MCF 10A (cell line): Measurements from ENCODE around the gene ARL15. TPM values are rescaled to one million over a fixed set of nuclear protein-coding genes. Genes with fewer than 3 reads are reported as not detected.

Experiments
- BruUV-seq: library from RNA; stranded (reverse); fragments of 400-500 nt; replicated peaks from 2 replicates; lab custom pipeline; 2021; lab: Mats Ljungman, UMichigan
- CTCF ChIA-PET: fragments of 300-600 bp; sonication (Branson Sonifier 250); formaldehyde crosslinking; extraction: SDS; loops from one replicate; lab custom pipeline; 2021; ENCODE audit warnings: antibody characterized with exemption, inconsistent platforms; lab: Yijun Ruan, JAX
- POLR2A ChIA-PET: fragments of 300-600, 350-650 bp; sonication (Branson Sonifier 250); formaldehyde crosslinking; extraction: SDS; loops from one replicate; lab custom pipeline; 2020; ENCODE audit warnings: antibody characterized with exemption, inconsistent platforms; lab: Yijun Ruan, JAX
- DNase-seq: peaks from one replicate; pipeline ENCODE4 v3.0.0-alpha.2; 2018; ENCODE audit not compliant: unreplicated experiment
- H3K27ac Mint-ChIP-seq: one replicate; pipeline ENCODE4 v1.8.0; 2022; ENCODE audit warnings: mild to moderate bottlenecking, low read depth, mixed read lengths; ENCODE audit not compliant: unreplicated experiment
- H3K27me3 Mint-ChIP-seq: one replicate; pipeline ENCODE4 v1.8.0; 2022; ENCODE audit warnings: mixed read lengths; ENCODE audit not compliant: insufficient read depth, unreplicated experiment
- H3K36me3 Mint-ChIP-seq: one replicate; pipeline ENCODE4 v1.8.0; 2022; ENCODE audit warnings: mild to moderate bottlenecking, moderate library complexity, mixed read lengths; ENCODE audit not compliant: insufficient read depth, unreplicated experiment
- H3K4me1 Mint-ChIP-seq: one replicate; pipeline ENCODE4 v1.8.0; 2022; ENCODE audit warnings: mixed read lengths; ENCODE audit not compliant: insufficient read depth, unreplicated experiment
- H3K4me3 Mint-ChIP-seq: one replicate; pipeline ENCODE4 v1.8.0; 2022; ENCODE audit warnings: mild to moderate bottlenecking, moderate library complexity, mixed read lengths; ENCODE audit not compliant: unreplicated experiment
- H3K9me3 Mint-ChIP-seq: one replicate; pipeline ENCODE4 v1.8.0; 2022; ENCODE audit warnings: mixed read lengths; ENCODE audit not compliant: unreplicated experiment
- CTCF ChIP-seq: fragments of 200-600 bp; IDR thresholded peaks from one replicate; pipeline ENCODE4 v1.8.0; 2022; ENCODE audit warnings: antibody characterized with exemption, mild to moderate bottlenecking; ENCODE audit not compliant: unreplicated experiment
- intact Hi-C: fragments of 100-400 bp; cut with micrococcal nuclease; formaldehyde crosslinking; loops from 2 replicates; pipeline ENCODE4 v1.14.1; 2022
- total RNA-seq: library from RNA; stranded (reverse); gene quantifications from 2 replicates; pipeline ENCODE4 v1.2.3, GENCODE V29; 2022

Gene ARL15
- total RNA-seq, 1 experiment from 2014 or later: 11.3 TPM

- no TSS peak for BruUV-seq
- no peaks in the 10 kb centered on the region for H3K9me3 Mint-ChIP-seq
- no peak for TF ChIP-seq CTCF
- CTCF ChIA-PET: interaction anchor here (0.7 kb wide), 1 partner anchor 253 kb away, joined by 3 read pairs; no protein-coding TSS in a partner anchor
- H3K4me3 Mint-ChIP-seq: no peak overlapping the region
- no peaks in the 10 kb centered on the region for H3K27me3 Mint-ChIP-seq
- H3K27ac Mint-ChIP-seq: no peak overlapping the region
- POLR2A ChIA-PET: interaction anchor here (1.3 kb wide), 1 partner anchor 9 kb away, joined by 3 read pairs; no protein-coding TSS in a partner anchor
- intact Hi-C loops: loop anchor here (1.0 kb wide), 1 partner anchor 254 kb away; no protein-coding TSS in a partner anchor
- H3K4me1 Mint-ChIP-seq: no peaks in the 10 kb centered on the region
- H3K36me3 Mint-ChIP-seq: no peaks in the 10 kb centered on the region
- no peak for DNase-seq
Observed at GRCh38 chr5:53963958-53964357, 346.4 kb downstream of the ARL15 start.

- BruUV-seq: no TSS peak
- Mint-ChIP-seq H3K9me3 (no peaks in the 10 kb centered on the region), H3K27ac (no peak overlapping the region), H3K4me3 (no peak overlapping the region), H3K27me3 (no peaks in the 10 kb centered on the region), H3K4me1 (no peaks in the 10 kb centered on the region), H3K36me3 (no peaks in the 10 kb centered on the region)
- no peak for TF ChIP-seq CTCF
- intact Hi-C loops: no loop called here
- no peak for DNase-seq
- ChIA-PET POLR2A (no interaction called here), CTCF (no interaction called here)
Observed at GRCh38 chr5:53962306-53962705, 348.1 kb downstream of the ARL15 start.

- H3K27ac Mint-ChIP-seq: no peak overlapping the region
- ChIA-PET POLR2A (interaction anchor here (0.6 to 0.7 kb wide), 2 partner anchors 17 to 35 kb away, joined by 3 read pairs; no protein-coding TSS in a partner anchor), CTCF (interaction anchor here (0.6 kb wide), 1 partner anchor 267 kb away, joined by 3 read pairs; no protein-coding TSS in a partner anchor)
- DNase-seq: no peak
- H3K27me3 Mint-ChIP-seq: no peaks in the 10 kb centered on the region
- BruUV-seq: no TSS peak
- H3K4me3 Mint-ChIP-seq: no peak overlapping the region
- no peaks in the 10 kb centered on the region for H3K4me1 Mint-ChIP-seq
- intact Hi-C loops: no loop called here
- no peaks in the 10 kb centered on the region for H3K36me3 Mint-ChIP-seq
- no peak for TF ChIP-seq CTCF
- H3K9me3 Mint-ChIP-seq: peaks cover 10% of the 10 kb centered on the region
Observed at GRCh38 chr5:53956632-53957031, 353.7 kb downstream of the ARL15 start.

GRCh38 chr5:53956196-53956595 is 354.2 kb downstream of the ARL15 start:
- CTCF ChIA-PET: interaction anchor here (0.6 kb wide), 1 partner anchor 267 kb away, joined by 3 read pairs; no protein-coding TSS in a partner anchor
- Mint-ChIP-seq H3K27me3 (no peaks in the 10 kb centered on the region), H3K9me3 (peaks cover 10% of the 10 kb centered on the region), H3K27ac (no peak overlapping the region), H3K4me3 (no peak overlapping the region), H3K4me1 (no peaks in the 10 kb centered on the region), H3K36me3 (no peaks in the 10 kb centered on the region)
- intact Hi-C loops: no loop called here
- BruUV-seq: no TSS peak
- TF ChIP-seq CTCF: no peak
- DNase-seq: no peak
- POLR2A ChIA-PET: interaction anchor here (0.6 kb wide), 1 partner anchor 35 kb away, joined by 3 read pairs; no protein-coding TSS in a partner anchor
